ENCODE measurements around the gene RPL15.

DNA sequence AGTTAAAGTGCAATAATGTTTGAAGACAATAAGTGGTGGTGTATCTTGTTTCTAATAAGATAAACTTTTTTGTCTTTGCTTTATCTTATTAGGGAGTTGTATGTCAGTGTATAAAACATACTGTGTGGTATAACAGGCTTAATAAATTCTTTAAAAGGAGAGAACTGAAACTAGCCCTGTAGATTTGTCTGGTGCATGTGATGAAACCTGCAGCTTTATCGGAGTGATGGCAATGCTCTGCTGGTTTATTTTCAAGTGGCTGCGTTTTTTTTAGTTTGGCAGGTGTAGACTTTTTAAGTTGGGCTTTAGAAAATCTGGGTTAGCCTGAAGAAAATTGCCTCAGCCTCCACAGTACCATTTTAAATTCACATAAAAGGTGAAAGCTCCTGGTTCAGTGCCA lies 2.7 kb downstream of the RPL15 start:
- TF ChIP-seq, protein P1, sequence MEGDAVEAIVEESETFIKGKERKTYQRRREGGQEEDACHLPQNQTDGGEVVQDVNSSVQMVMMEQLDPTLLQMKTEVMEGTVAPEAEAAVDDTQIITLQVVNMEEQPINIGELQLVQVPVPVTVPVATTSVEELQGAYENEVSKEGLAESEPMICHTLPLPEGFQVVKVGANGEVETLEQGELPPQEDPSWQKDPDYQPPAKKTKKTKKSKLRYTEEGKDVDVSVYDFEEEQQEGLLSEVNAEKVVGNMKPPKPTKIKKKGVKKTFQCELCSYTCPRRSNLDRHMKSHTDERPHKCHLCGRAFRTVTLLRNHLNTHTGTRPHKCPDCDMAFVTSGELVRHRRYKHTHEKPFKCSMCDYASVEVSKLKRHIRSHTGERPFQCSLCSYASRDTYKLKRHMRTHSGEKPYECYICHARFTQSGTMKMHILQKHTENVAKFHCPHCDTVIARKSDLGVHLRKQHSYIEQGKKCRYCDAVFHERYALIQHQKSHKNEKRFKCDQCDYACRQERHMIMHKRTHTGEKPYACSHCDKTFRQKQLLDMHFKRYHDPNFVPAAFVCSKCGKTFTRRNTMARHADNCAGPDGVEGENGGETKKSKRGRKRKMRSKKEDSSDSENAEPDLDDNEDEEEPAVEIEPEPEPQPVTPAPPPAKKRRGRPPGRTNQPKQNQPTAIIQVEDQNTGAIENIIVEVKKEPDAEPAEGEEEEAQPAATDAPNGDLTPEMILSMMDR (IDR thresholded peaks at IDR 0.05), result no peak
- TF ChIP-seq POLR2A (IDR thresholded peaks at IDR 0.05) (no peak), POLR2AphosphoS5 (IDR thresholded peaks at IDR 0.05) (no peak), EP300 (IDR thresholded peaks at IDR 0.05) (no peak)
